CD14-positive monocyte (primary cell): ENCODE results near the gene RPS6KL1. TPM values are rescaled to one million over a fixed set of nuclear protein-coding genes. Genes with fewer than 3 reads are reported as not detected.

Source experiments
- DNase-seq, 3 donors: peaks; one replicate each; pipeline ENCODE4 v3.0.0-alpha.2; 2011 to 2022
- H2AFZ ChIP-seq: 2 replicates; pipeline ENCODE4 v1.6.0; 2012; ENCODE audit warnings: mild to moderate bottlenecking, low read depth, low read length, inconsistent platforms; ENCODE audit not compliant: insufficient read depth, poor library complexity, severe bottlenecking
- H3K27ac ChIP-seq, 2 donors: 1 replicate in 1 of 2; 2 replicates in 1 of 2; pipeline ENCODE4 v1.5.1; 2012 to 2013; ENCODE audit warnings: low read length in 2 of 2, control low read depth in 1 of 2, inconsistent platforms in 1 of 2, low read depth in 1 of 2, mild to moderate bottlenecking in 1 of 2
- H3K27me3 ChIP-seq, 2 donors: one replicate each; pipeline versions ENCODE4 v1.6.0 to v1.6.1; 2011 to 2013; ENCODE audit warnings: low read length in 2 of 2; ENCODE audit not compliant: control insufficient read depth in 2 of 2, insufficient read depth in 2 of 2
- H3K36me3 ChIP-seq, 2 donors: replicated peaks in 1 of 2; 1 replicate in 1 of 2; 2 replicates in 1 of 2; pipeline versions ENCODE4 v1.5.1 to v1.6.1; 2012 to 2013; ENCODE audit warnings: low read length in 2 of 2, control low read depth in 1 of 2, inconsistent platforms in 1 of 2, mild to moderate bottlenecking in 1 of 2; ENCODE audit not compliant: insufficient read depth in 2 of 2, control insufficient read depth in 1 of 2
- H3K4me1 ChIP-seq, 2 donors: 1 replicate in 1 of 2; 2 replicates in 1 of 2; pipeline versions ENCODE4 v1.5.1 to v1.6.1; 2012 to 2013; ENCODE audit warnings: low read length in 2 of 2, control low read depth in 1 of 2, inconsistent platforms in 1 of 2, mild to moderate bottlenecking in 1 of 2, moderate library complexity in 1 of 2; ENCODE audit not compliant: insufficient read depth in 2 of 2, control insufficient read depth in 1 of 2
- H3K4me2 ChIP-seq: replicated peaks from 2 replicates; pipeline ENCODE3; 2012; ENCODE audit warnings: low read length, moderate library complexity, mild to moderate bottlenecking; ENCODE audit not compliant: poor library complexity, severe bottlenecking; ENCODE audit errors: extremely low read depth
- H3K4me3 ChIP-seq, 3 experiments: fragments of 200-600 bp in 1 of 3; sonication (generic) in 1 of 3; replicated peaks in 1 of 3; 1 replicate in 2 of 3; 2 replicates in 1 of 3; pipeline ENCODE4 v1.5.1; 2011 to 2013; ENCODE audit warnings: low read length in 3 of 3, mild to moderate bottlenecking in 3 of 3, control low read depth in 2 of 3, low read depth in 2 of 3, inconsistent platforms in 1 of 3, moderate library complexity in 1 of 3
- H3K79me2 ChIP-seq: 2 replicates; pipeline ENCODE4 v1.6.0; 2012; ENCODE audit warnings: mild to moderate bottlenecking, control low read depth, inconsistent platforms, low read length, moderate library complexity; ENCODE audit not compliant: insufficient read depth
- H3K9ac ChIP-seq: 2 replicates; pipeline ENCODE4 v1.6.0; 2017; ENCODE audit warnings: low read length, mild to moderate bottlenecking; ENCODE audit not compliant: insufficient read depth, poor library complexity, severe bottlenecking
- H3K9me3 ChIP-seq, 2 donors: replicated peaks in 1 of 2; 1 replicate in 1 of 2; 2 replicates in 1 of 2; pipeline versions ENCODE4 v1.5.1 to v1.6.1; 2012 to 2013; ENCODE audit warnings: low read length in 2 of 2, control low read depth in 1 of 2; ENCODE audit not compliant: control insufficient read depth in 1 of 2, insufficient read depth in 1 of 2
- H4K20me1 ChIP-seq: 2 replicates; pipeline ENCODE4 v1.6.0; 2012; ENCODE audit warnings: mild to moderate bottlenecking, low read length, control low read depth, moderate library complexity; ENCODE audit not compliant: insufficient read depth
- H3K27ac Mint-ChIP-seq, 7 donors: one replicate each; pipeline ENCODE4 v1.8.0; 2020; ENCODE audit warnings: mild to moderate bottlenecking in 7 of 7, mixed read lengths in 7 of 7, moderate library complexity in 6 of 7, inconsistent platforms in 2 of 7
- H3K27me3 Mint-ChIP-seq, 3 donors: one replicate each; pipeline ENCODE4 v1.8.0; 2021 to 2022; ENCODE audit warnings: low read depth in 3 of 3, mild to moderate bottlenecking in 3 of 3, mixed read lengths in 3 of 3, moderate library complexity in 3 of 3, inconsistent platforms in 1 of 3
- H3K36me3 Mint-ChIP-seq, 2 donors: one replicate each; pipeline ENCODE4 v1.8.0; 2020; ENCODE audit warnings: mixed read lengths in 2 of 2, inconsistent platforms in 1 of 2, mild to moderate bottlenecking in 1 of 2
- H3K4me1 Mint-ChIP-seq: one replicate; pipeline ENCODE4 v1.8.0; 2020; ENCODE audit warnings: mild to moderate bottlenecking, mixed read lengths
- H3K4me3 Mint-ChIP-seq, 2 donors: one replicate each; pipeline ENCODE4 v1.8.0; 2020; ENCODE audit warnings: mild to moderate bottlenecking in 2 of 2, mixed read lengths in 2 of 2, moderate library complexity in 1 of 2
- H3K9me3 Mint-ChIP-seq, 7 donors: one replicate each; pipeline ENCODE4 v1.8.0; 2020 to 2022; ENCODE audit warnings: mixed read lengths in 7 of 7, mild to moderate bottlenecking in 6 of 7, moderate library complexity in 6 of 7, inconsistent platforms in 2 of 7
- WGBS: methylation state at CpG from one replicate; pipeline ENCODE4 v1.1.5; 2013; ENCODE audit warnings: missing lambda C conversion rate; ENCODE audit not compliant: insufficient coverage; 5-methylcytosine and 5-hydroxymethylcytosine counted together
- intact Hi-C, 2 donors: fragments of 100-400 bp; cut with micrococcal nuclease; formaldehyde crosslinking; loops; one replicate each; pipeline versions ENCODE4 v1.15.0 to v1.15.1; 2023
- polyA plus RNA-seq, 3 donors: library from polyadenylated mRNA; depleted of rRNA in 1 of 3; unstranded in 2 of 3; stranded (reverse) in 1 of 3; fragments of 300-500 nt in 2 of 3; fragments of >200 nt in 1 of 3; fragmentation: Illumina TruSeq in 2 of 3; gene quantifications; 1 replicate in 2 of 3; 2 replicates in 1 of 3; pipeline ENCODE4 v1.2.3, GENCODE V29; 2012 to 2021
- TF ChIP-seq, protein P1 (sequence below): fragments of 200-600 bp; IDR thresholded peaks from one replicate; pipeline ENCODE4 v1.8.0; 2022; ENCODE audit warnings: antibody characterized with exemption, mild to moderate bottlenecking

RPS6KL1 gene
- polyA plus RNA-seq, 3 donors, result 0.13 TPM; not detected in 2

DNA sequence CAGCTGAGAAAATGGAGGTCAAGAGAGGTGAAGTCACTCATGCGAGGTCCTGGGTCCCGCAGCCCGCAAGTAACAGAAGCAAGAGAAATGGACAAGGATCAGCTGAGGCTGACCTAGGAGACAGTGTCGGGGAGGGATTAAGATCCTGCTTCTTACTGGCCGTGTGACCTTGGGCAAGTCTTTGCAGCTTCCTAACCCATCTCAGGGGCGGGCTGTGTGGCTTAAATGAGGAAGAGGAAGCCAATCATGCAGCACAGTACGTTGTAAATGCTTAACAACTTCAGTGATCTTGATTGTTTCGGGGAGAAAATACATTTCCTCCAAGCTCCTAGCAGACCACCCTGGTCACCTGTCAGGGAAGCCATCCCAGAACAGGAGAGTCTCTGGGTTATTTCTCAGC lies 39.4 kb upstream of the RPS6KL1 start:
- no peaks in the 10 kb centered on the region for H4K20me1 ChIP-seq
- Mint-ChIP-seq H3K9me3 (no peaks in the 10 kb centered on the region), H3K27me3 (peaks cover 2 to 8% (median 7%) of the 10 kb centered on the region in 3 donors), H3K4me3 (peak overlapping the region; percentile 69 to 91), H3K4me1 (peaks cover 31% of the 10 kb centered on the region), H3K36me3 (peaks cover 0 to 4% of the 10 kb centered on the region in 2 donors), H3K27ac (peak overlapping the region; percentile 85 to 94 (median 92))
- intact Hi-C loops, result no loop called here
- WGBS, result 42% methylated on average over 6 of the region's 8 CpGs
- H3K4me1 ChIP-seq, result peaks cover 20 to 29% of the 10 kb centered on the region in 2 donors
- no peaks in the 10 kb centered on the region for H3K27me3 ChIP-seq
- peak overlapping the region; percentile 47 for H3K9ac ChIP-seq
- no peaks in the 10 kb centered on the region for H3K36me3 ChIP-seq
- DNase-seq, result peak; percentile 67 to 69 (median 67)
- no peaks in the 10 kb centered on the region for H3K9me3 ChIP-seq
- H3K4me2 ChIP-seq, result peak overlapping the region; percentile 83
- H3K79me2 ChIP-seq, result no peaks in the 10 kb centered on the region
- peak overlapping the region; percentile 77 for H2AFZ ChIP-seq
- peak overlapping the region; percentile 59 to 78 for H3K27ac ChIP-seq
- peak overlapping the region; percentile 4 to 68 (median 24) for H3K4me3 ChIP-seq
- TF ChIP-seq, protein P1, sequence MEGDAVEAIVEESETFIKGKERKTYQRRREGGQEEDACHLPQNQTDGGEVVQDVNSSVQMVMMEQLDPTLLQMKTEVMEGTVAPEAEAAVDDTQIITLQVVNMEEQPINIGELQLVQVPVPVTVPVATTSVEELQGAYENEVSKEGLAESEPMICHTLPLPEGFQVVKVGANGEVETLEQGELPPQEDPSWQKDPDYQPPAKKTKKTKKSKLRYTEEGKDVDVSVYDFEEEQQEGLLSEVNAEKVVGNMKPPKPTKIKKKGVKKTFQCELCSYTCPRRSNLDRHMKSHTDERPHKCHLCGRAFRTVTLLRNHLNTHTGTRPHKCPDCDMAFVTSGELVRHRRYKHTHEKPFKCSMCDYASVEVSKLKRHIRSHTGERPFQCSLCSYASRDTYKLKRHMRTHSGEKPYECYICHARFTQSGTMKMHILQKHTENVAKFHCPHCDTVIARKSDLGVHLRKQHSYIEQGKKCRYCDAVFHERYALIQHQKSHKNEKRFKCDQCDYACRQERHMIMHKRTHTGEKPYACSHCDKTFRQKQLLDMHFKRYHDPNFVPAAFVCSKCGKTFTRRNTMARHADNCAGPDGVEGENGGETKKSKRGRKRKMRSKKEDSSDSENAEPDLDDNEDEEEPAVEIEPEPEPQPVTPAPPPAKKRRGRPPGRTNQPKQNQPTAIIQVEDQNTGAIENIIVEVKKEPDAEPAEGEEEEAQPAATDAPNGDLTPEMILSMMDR, result no peak

DNA sequence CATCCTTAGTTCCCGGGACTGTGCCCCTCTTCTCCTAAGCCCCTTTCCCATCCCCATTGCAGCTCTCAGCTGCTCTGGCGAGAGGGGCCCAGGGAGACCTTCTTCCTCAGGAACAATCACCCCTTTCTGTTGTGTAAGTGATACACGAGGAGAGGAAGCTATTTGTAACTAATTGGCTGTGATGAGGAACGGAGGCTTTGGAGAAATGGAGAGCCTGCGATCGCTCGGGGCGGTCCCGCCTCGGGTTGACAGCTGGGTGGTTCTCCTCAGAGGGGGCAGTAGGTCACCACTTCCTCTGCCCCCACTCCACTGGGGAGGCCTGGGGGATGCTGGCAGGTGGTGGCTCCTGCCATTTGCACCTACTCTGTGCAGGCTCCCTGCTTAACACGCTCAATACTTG lies 39.0 kb upstream of the RPS6KL1 start:
- H3K36me3 Mint-ChIP-seq, result peaks cover 0 to 4% of the 10 kb centered on the region in 2 donors
- Histone ChIP-seq H3K4me3 (peak overlapping the region; percentile 4 to 68 (median 24)), H2AFZ (peak overlapping the region; percentile 77), H3K79me2 (no peaks in the 10 kb centered on the region), H3K9ac (peak overlapping the region; percentile 47), H3K27ac (peak overlapping the region; percentile 59 to 78), H3K4me2 (peak overlapping the region; percentile 83), H3K36me3 (no peaks in the 10 kb centered on the region), H3K27me3 (no peaks in the 10 kb centered on the region), H3K4me1 (peaks cover 20 to 29% of the 10 kb centered on the region in 2 donors), H4K20me1 (no peaks in the 10 kb centered on the region), H3K9me3 (no peaks in the 10 kb centered on the region)
- no peaks in the 10 kb centered on the region for H3K9me3 Mint-ChIP-seq
- DNase-seq, result peak in 2 of 3 donors; percentile 25 to 31
- H3K4me1 Mint-ChIP-seq, result peaks cover 31% of the 10 kb centered on the region
- peaks cover 2 to 10% (median 8%) of the 10 kb centered on the region in 3 donors for H3K27me3 Mint-ChIP-seq
- WGBS, result no CpG with 5 or more reads among the region's 11 CpGs
- intact Hi-C loops, result no loop called here
- TF ChIP-seq, protein P1, result no peak
- H3K27ac Mint-ChIP-seq, result peak overlapping the region; percentile 85 to 94 (median 92)
- peak overlapping the region; percentile 69 to 91 for H3K4me3 Mint-ChIP-seq
